HG03103 (cell line): Measurements from ENCODE around the gene KHK.

ENCODE experiments used
- ATAC-seq: cut with Tn5 transposase; IDR thresholded peaks from one replicate; pipeline ENCODE4 v1.9.1; 2021; ENCODE audit warnings: low read depth; ENCODE audit not compliant: unreplicated experiment

KHK gene

GRCh38 chr2:27149570-27150405 is 63.2 kb downstream of the KHK start:
- no peak for ATAC-seq
